ENCODE measurements around the gene AKNA.

AKNA gene

GRCh38 chr9:114308361-114308950, 79.3 kb downstream of the AKNA start:
- 0 out of 2 replicates have a peak, but pooled peaks cover 7% of the 10 kb centered on the region for H3K36me3 ChIP-seq (ENCODE audit: low read depth)
- no peak for TF ChIP-seq CTCF (IDR thresholded peaks at IDR 0.05; ENCODE audit: poor library complexity, severe bottlenecking)
- no peaks in the 10 kb centered on the region for H3K4me1 ChIP-seq (ENCODE audit: insufficient read depth, poor library complexity, severe bottlenecking)
- no peaks in the 10 kb centered on the region for H3K9me3 ChIP-seq (ENCODE audit: severe bottlenecking)
- no peak overlapping the region for H3K4me3 ChIP-seq (ENCODE audit: severe bottlenecking)
- no peaks in the 10 kb centered on the region for H3K27me3 ChIP-seq (ENCODE audit: insufficient read depth, poor library complexity, severe bottlenecking)
- DNase-seq (ENCODE audit: low spot score) (peak; percentile 37), ATAC-seq (ENCODE audit: low read depth) (no peak)
- H3K27ac ChIP-seq (ENCODE audit: poor library complexity, severe bottlenecking), result no peak overlapping the region

GRCh38 chr9:114307899-114308267, 79.9 kb downstream of the AKNA start:
- Histone ChIP-seq H3K4me1 (ENCODE audit: insufficient read depth, poor library complexity, severe bottlenecking) (no peaks in the 10 kb centered on the region), H3K4me3 (ENCODE audit: severe bottlenecking) (no peak overlapping the region), H3K27me3 (ENCODE audit: insufficient read depth, poor library complexity, severe bottlenecking) (no peaks in the 10 kb centered on the region), H3K36me3 (ENCODE audit: low read depth) (0 out of 2 replicates have a peak, but pooled peaks cover 7% of the 10 kb centered on the region), H3K9me3 (ENCODE audit: severe bottlenecking) (no peaks in the 10 kb centered on the region), H3K27ac (ENCODE audit: poor library complexity, severe bottlenecking) (no peak overlapping the region)
- ATAC-seq (ENCODE audit: low read depth) (no peak), DNase-seq (ENCODE audit: low spot score) (no peak)
- TF ChIP-seq CTCF (IDR thresholded peaks at IDR 0.05; ENCODE audit: poor library complexity, severe bottlenecking), result no peak

- Histone ChIP-seq H3K27ac (ENCODE audit: poor library complexity, severe bottlenecking) (no peak overlapping the region), H3K27me3 (ENCODE audit: insufficient read depth, poor library complexity, severe bottlenecking) (no peaks in the 10 kb centered on the region), H3K4me1 (ENCODE audit: insufficient read depth, poor library complexity, severe bottlenecking) (no peaks in the 10 kb centered on the region), H3K4me3 (ENCODE audit: severe bottlenecking) (no peak overlapping the region), H3K9me3 (ENCODE audit: severe bottlenecking) (no peaks in the 10 kb centered on the region), H3K36me3 (ENCODE audit: low read depth) (0 out of 2 replicates have a peak, but pooled peaks cover 7% of the 10 kb centered on the region)
- ATAC-seq (ENCODE audit: low read depth), result no peak
- no peak for TF ChIP-seq CTCF (IDR thresholded peaks at IDR 0.05; ENCODE audit: poor library complexity, severe bottlenecking)
- DNase-seq (ENCODE audit: low spot score), result peak; percentile 22
These were observed 83.2 kb downstream of the AKNA start for GRCh38 chr9:114304416-114305188.

GRCh38 chr9:114303977-114304376, 83.8 kb downstream of the AKNA start:
- Histone ChIP-seq H3K4me3 (ENCODE audit: severe bottlenecking) (no peak overlapping the region), H3K36me3 (ENCODE audit: low read depth) (peaks cover 9% of the 10 kb centered on the region), H3K4me1 (ENCODE audit: insufficient read depth, poor library complexity, severe bottlenecking) (no peaks in the 10 kb centered on the region), H3K9me3 (ENCODE audit: severe bottlenecking) (no peaks in the 10 kb centered on the region), H3K27ac (ENCODE audit: poor library complexity, severe bottlenecking) (no peak overlapping the region), H3K27me3 (ENCODE audit: insufficient read depth, poor library complexity, severe bottlenecking) (no peaks in the 10 kb centered on the region)
- no peak for TF ChIP-seq CTCF (IDR thresholded peaks at IDR 0.05; ENCODE audit: poor library complexity, severe bottlenecking)
- ATAC-seq (ENCODE audit: low read depth) (no peak), DNase-seq (ENCODE audit: low spot score) (peak; percentile 7)

GRCh38 chr9:114303571-114303970, 84.2 kb downstream of the AKNA start:
- ATAC-seq (ENCODE audit: low read depth), result no peak
- Histone ChIP-seq H3K36me3 (ENCODE audit: low read depth) (peaks cover 12% of the 10 kb centered on the region), H3K4me3 (ENCODE audit: severe bottlenecking) (no peak overlapping the region), H3K9me3 (ENCODE audit: severe bottlenecking) (no peaks in the 10 kb centered on the region), H3K27ac (ENCODE audit: poor library complexity, severe bottlenecking) (no peak overlapping the region), H3K27me3 (ENCODE audit: insufficient read depth, poor library complexity, severe bottlenecking) (no peaks in the 10 kb centered on the region), H3K4me1 (ENCODE audit: insufficient read depth, poor library complexity, severe bottlenecking) (no peaks in the 10 kb centered on the region)
- peak; percentile 2 for DNase-seq (ENCODE audit: low spot score)
- TF ChIP-seq CTCF (IDR thresholded peaks at IDR 0.05; ENCODE audit: poor library complexity, severe bottlenecking), result no peak
